T1000 (cell line): ENCODE measurements around the gene YTHDF1.
A peak's percentile ranks its signal among the peaks of the same experiment; 100 is the strongest.

ENCODE experiments used
- DNase-seq: peaks from one replicate; lab custom pipeline; 2025; ENCODE audit warnings: mixed read lengths; lab: John Stamatoyannopoulos, UW

Gene YTHDF1

DNA sequence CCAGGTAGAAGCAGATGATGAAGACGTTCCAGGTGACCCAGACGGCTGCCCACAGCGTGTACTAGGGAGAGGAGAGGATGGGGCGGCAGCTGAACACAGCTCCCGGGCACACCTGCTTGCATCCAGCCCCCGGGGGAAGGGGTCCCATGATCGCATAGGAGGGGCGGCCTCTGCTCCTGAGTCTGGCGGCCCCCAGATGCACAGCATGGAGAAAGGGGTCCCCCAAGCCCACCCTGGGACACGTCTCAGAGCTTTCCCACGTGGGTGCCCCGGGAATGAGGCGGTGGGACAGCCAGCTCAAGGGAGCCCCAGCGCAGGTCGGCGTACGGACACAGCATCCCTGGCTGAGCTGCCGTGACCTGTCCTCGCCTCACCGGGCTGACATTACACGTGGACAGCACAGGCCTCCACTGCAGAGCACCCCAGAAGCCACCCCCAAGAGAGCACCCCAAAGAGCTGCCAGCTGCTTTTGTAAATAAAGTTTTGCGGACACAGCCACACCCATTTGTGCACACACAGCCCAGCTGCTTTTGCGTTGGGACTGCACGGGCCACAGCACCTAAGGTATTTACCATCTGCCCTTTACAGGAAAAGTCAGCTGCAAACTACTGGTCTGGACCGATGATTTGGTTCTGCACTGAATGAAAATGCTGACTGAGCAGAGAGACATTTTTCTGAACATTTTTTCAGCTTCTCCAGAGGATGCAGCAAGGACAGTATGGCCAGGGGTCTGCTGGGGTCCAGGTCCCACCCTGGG lies 33.1 kb upstream of the YTHDF1 start:
- no peak for DNase-seq

GRCh38 chr20:63247671-63248228 lies 31.8 kb upstream of the YTHDF1 start:
- DNase-seq: no peak

DNA sequence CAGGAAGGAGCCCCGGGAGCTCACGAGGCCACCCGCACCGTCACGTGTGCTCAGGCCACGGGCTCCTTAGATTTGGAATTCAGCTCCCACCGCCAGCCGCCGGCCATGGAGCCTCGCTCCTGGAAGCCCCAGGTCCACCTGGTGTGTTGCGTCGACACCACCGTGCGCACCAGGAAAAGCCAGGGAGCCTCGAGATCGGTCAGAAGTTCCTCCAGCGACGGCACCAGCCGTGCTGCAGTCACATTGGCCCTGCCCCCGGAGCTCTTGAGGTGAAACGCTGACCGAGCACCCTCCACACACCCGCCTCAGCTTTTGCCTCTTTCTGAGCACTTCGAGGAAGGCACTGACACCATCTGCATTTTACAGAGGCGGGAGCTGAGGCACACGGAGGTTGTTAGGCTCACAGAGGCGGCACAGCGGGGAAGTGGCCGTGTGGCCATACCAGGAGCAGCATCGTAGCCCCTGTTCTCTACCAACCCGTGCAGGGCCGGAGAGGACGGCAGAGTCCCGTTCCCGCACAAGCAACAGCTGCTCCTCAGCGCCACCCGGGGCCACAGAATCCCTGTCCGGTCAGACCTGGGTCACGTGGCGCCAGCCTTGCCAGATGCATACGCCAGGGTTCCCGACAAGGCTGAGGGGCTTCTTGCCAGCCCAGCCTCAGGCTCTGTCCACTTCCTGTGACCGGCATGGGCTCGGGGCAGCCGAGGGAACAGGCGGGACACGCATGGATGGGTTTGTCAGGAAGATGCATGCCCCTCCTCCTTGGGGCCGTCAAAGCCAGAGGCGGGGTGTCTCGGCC lies 30.8 kb upstream of the YTHDF1 start:
- DNase-seq: no peak

GRCh38 chr20:63244468-63244867 lies 28.5 kb upstream of the YTHDF1 start:
- DNase-seq: no peak

- no peak for DNase-seq
Measured at GRCh38 chr20:63243604-63244247, 27.8 kb upstream of the YTHDF1 start.

DNA sequence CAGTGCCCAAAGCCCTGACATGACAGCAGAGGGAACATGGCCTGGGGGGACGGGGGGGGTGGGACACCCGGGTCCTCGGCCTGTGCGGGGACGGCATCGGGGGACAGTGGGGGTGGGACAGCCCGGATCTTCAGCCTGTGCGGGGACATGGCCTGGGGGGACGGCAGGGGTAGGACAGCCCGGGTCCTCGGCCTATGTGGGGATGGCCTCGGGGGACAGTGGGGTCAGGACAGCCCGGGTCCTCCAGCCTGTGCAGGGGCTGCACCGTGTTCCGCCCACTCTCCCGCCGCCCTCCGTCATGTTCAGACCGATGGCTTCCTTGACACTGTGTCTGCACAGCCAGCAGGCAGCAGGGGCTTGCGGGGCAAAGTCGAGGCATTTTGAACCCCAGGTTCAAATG lies 26.8 kb upstream of the YTHDF1 start:
- no peak for DNase-seq

DNA sequence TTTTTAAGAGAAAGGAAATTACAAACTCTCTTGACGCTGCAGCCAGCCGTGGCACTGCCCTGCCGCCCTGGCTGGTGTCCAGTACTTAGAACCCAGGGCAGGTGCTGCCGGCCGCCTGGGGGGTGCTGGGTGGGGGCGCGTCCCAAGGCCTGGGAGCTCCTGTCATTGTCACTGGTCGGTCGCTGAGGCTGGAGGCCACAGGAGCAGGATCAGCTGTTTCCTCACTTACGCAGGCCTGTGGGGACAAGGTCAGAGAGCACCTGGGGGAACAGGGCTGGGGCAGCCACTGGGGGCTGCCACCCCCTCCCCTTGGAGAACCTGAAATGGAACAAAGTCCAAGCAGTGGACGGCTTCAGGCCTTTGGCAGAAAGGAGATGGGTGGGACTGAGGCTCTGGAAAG lies 25.3 kb upstream of the YTHDF1 start:
- DNase-seq: no peak

DNA sequence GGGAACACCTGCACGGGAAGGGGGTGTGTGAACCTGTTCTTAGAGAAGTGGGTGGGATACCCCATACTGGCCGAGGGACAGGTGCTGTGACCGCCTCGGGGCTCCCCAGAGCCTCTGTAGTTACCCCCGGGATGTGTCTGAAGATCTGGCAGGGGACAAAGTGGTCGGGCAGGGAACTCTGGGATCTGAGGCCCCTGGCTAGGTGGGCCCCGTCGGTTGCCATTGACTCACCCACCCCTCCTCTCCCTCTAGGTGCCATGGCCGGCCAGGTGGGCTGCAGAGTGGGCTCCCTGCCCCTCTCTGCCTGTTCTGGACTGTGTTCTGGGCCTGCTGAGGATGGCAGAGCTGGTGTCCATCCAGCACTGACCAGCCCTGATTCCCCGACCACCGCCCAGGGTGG lies 24.1 kb upstream of the YTHDF1 start:
- no peak for DNase-seq

DNA sequence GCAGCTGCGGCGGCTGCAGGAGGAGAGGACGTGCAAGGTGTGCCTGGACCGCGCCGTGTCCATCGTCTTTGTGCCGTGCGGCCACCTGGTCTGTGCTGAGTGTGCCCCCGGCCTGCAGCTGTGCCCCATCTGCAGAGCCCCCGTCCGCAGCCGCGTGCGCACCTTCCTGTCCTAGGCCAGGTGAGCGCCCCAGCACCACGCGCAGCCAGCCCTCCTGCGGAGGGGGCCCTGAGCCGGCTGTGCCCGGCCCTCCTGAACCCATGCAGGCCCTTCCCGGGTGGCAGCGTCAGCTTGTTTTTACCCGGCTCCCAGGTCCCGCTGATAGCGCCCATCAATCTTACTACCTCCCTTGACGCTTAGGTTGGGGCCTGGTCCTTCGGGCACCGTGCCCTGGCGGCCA lies 23.5 kb upstream of the YTHDF1 start:
- no peak for DNase-seq

DNA sequence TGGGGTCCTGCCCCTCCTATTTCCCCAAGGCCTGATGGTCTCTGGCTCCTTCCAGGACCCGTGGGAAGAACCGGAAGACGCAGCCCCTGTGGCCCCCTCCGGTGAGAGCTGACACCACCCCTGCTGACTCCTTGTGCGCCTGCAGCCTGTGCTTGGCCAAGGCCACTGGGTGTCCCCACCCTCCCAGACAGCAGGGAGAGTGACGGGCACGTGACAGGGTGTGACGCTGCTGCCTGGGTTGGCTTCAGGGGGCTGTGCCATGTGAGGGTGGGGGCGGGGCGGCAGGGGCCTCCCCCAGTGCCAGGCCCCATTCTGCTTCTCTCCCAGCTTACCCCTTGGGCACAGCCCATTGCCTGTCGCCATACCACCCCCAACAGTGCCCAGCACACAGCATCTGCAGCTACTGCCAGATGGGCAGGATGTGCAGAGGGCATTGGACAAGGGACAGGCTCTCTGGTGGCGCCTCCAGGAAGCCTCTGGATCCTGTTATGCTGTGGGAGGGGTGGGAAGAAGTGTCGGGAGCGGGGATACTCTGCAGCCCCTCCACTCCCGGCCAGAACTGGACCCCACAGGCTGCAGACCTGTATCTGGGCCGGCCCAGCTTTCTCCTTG lies 22.7 kb upstream of the YTHDF1 start:
- no peak for DNase-seq

DNA sequence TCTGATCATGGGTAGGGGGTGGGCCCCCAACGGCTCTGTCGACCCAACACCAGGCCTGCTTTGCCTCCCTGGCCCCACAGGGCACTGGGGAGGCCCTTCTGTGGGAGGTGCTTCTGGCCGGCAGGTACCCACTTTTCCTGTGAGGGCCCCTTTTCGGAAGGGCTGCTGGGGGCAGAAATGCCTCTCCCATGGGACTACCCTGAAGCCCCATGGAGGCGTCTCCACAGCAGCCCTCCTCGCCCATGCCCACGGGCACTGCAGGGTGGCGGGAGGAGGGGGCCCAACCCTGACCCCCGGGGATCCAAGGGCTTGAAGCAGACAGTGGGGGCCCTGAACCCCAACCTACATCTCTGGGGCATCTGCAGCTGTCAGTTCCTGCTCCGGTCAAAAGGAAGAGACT lies 22.1 kb upstream of the YTHDF1 start:
- no peak for DNase-seq

DNA sequence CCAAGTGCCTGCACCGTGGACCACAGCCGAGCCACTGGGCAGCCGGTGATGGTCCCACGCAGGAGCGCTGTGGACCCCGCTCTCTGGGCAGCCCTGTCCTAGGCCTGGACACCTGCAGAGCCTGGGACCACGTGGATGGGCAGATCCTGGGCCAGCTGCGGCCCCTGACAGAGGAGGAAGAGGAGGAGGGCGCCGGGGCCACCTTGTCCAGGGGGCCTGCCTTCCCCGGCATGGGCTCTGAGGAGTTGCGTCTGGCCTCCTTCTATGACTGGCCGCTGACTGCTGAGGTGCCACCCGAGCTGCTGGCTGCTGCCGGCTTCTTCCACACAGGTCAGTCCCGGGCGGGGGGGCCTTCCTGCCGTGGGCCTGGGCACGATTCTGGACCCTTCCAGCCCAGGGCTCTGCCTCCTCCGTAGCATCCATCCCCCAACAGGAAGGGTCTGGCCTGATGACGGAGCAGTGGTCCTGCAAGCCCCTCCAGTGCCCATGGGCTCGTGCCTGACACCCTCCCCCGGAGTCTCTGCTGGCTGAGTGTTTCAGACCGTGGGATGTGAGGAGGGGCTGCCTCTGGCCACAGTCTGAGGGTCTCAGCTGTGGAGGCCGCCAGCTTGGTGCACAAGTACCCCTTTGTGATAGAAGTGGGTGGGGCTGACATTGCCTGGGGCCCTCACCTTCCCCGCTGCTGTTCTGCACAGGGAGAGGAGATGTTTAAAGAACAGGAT lies 20.3 kb upstream of the YTHDF1 start:
- no peak for DNase-seq

DNA sequence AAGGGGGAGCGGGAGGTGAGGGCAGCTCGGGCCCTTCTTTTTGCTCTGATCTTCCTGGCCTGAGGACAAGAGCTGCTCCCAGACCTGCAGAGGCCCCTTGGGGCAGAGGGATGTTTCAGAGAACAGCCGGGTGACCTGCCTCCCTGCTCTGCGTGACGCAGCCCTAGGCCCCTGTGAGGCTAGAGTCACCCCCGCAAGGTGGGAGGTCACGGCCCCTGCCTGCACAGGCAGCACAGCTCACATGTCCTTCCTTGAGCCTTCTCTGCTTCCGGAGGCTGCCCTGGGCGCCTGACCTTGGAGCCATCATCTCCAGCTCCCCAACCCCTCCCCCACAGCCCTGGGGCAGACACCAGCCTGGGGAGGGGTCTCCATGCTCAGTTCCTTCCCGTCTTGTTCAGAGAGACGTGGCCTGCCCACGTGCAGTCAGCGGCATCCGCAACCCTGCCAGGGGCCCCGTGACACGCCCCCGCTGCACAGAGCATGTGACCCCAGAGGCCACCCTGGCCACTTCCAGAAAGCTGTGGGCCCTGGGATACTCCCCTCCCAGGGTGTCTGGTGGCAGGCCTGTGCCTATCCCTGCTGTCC lies 19.6 kb upstream of the YTHDF1 start, which contains the start of gene BIRC7:
BIRC7 (plus strand) TSS at position 507 of the 585 bp plus-strand sequence. CDS start 192 bp downstream, outside the sequence.
- DNase-seq: no peak

- no peak for DNase-seq
Measured at GRCh38 chr20:63234693-63235398, 18.9 kb upstream of the YTHDF1 start.

DNA sequence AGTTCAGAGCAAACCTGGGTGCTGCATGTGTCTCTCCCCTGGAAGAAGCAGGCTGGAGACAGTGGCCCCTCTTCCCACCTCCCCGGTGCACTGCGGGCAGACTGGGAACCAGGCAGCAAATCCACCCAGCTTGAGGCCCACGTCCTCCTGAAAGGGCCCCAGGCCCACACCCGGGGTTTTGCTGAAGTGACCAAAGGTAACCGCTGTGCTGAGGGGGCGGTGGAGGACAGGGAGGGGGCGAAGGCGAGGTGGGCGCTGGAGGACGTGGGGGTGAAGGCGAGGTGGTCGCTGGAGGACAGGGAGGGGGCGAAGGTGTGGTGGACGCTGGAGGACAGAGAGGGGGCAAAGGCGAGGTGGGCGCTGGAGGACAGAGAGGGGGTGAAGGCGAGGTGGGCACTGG lies 18.0 kb upstream of the YTHDF1 start:
- no peak for DNase-seq

DNA sequence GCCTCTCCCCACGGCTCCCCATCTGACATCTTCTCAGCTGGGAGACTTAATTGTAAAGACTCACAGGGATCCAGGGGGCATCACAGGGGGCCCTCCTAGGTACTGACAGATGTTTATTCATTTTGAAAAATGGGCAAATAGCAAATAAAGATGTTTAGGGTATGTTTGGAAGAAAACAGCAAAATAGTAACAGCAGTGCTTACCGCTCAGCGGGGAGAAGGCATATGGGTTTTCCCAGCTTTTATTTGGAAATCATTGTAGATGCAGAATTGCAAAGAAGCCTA lies 17.1 kb upstream of the YTHDF1 start:
- DNase-seq: no peak

GRCh38 chr20:63232235-63233060 lies 16.5 kb upstream of the YTHDF1 start:
- DNase-seq: peak; percentile 59

GRCh38 chr20:63230800-63231268 lies 14.9 kb upstream of the YTHDF1 start:
- DNase-seq: no peak

DNA sequence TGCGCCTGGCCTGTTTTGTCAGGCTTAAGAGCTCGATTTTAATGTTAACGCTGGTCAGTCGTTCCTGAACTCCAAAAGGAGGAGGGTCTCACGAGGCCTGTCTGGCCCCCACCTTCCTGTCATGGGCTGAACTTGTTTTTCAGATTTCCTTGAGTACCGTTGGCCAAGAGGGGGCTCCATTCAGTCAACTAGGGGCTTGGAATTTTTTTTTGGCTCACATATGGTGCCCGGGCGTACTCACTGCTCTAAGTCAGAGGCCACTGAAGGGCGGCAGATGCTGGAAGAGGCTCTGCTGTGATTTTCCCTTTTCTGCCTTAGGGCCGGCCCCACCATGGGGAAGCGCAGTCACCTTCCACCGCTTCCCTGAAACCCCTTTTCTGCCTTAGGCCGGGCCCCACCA lies 12.9 kb upstream of the YTHDF1 start:
- no peak for DNase-seq

DNA sequence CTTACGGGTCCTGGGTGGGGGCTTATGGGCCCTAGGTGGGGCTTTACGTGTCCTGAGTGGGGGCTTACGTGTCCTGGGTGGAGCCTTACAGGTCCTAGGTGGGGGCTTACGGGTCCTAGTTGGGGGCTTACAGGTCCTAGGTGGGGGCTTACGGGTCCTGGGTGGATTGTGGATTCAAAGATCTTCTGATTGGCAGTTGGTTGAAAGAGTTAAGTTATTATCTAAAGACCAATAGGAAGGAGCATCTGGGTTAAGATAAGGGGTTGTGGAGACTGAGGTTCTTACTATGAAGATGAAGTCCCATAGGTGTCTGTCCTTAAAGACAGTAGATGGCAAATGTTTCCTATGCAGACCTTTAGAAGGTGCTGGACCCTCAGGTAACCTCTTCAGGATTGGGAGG lies 11.3 kb upstream of the YTHDF1 start:
- DNase-seq: no peak
